HG03025 (cell line): ENCODE measurements around the gene HOPX.
"Not testable (repeated sequence)": the region's sequence is repeated elsewhere in the genome, so short reads cannot be mapped to it uniquely, and the experiment has no call there.

Experiments
- ATAC-seq: cut with Tn5 transposase; IDR thresholded peaks from one replicate; pipeline ENCODE4 v1.9.1; 2021; ENCODE audit warnings: mild to moderate bottlenecking, moderate library complexity; ENCODE audit not compliant: unreplicated experiment, low FRiP score

Gene HOPX

GRCh38 chr4:56656346-56656643, 24.8 kb downstream of the HOPX start:
- ATAC-seq: no peak

DNA sequence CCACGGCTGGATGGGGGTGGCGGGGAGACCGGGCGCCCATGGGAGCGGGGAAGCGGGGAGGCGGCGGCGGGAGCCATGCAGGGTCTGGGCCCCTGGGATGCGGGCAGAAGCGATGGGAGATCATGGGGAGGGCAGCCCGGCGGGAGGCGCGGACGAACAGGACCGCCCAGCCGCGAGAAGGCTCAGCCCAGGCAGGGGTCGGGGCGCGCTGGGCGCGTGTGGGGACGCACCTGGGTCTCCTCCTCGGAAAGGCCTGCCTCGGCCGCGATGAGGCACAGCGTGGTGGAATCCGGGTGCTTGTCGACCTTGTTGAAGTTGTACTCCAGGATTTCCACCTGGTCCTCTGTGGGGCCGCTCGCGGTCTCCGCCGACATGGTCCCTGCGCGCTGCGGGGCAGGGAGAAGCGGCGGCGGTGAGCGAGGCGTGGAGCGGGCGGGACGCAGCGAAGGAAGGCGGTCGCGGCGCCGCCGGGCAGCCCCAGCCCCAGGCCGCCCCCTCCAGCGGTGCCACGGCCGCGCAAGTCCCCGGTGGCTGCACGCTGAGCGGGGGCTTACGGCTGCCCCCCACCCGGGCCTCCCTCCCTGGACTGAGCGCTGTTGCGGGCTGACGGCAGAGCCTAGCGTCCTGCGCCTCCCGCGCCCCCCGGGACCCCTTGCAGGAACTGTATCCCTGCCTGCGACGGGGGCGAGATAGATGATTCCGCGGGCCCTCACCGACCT, 25.3 kb downstream of the HOPX start:
- no peak for ATAC-seq

DNA sequence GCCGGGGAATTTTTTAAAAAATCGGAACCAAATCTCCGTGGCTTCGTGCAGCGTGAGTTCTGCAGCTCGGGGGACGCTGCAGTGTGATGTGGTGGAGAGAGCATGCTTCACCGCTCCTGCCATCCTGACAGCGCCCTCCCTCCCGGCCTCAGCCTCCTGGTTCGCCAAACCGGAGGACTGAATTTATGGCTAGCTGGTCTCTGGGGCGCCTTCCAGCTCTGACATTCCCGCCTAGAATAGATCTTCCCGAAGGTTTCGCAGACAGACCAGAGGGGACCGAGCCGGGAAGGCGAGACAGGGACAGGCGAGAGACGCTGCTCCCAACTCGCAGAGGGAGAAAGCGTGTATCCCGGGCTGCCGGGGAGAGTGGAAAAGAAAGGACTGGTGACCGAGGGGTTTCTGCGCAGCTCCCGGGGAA, 25.9 kb downstream of the HOPX start:
- ATAC-seq: no peak

- no peak for ATAC-seq
Measured at GRCh38 chr4:56654238-56654632, 26.9 kb downstream of the HOPX start.

- ATAC-seq: no peak
Measured at GRCh38 chr4:56653461-56654237, 27.4 kb downstream of the HOPX start.

GRCh38 chr4:56652196-56652595, 28.9 kb downstream of the HOPX start:
- ATAC-seq: no peak

DNA sequence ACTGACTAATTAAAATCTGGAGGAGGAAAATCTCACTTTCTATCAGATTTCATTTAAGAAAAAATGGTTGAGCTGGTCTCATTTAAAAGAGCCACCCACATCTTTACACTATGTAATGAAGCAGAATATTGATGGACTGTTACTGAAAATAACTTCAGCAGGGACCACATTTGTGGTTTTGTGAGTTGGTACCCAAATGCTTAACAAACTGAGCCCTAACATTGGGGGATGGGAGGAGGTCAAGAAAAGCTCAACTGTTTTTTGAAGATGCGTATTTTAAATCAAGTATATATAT, 30.1 kb downstream of the HOPX start:
- no peak for ATAC-seq

DNA sequence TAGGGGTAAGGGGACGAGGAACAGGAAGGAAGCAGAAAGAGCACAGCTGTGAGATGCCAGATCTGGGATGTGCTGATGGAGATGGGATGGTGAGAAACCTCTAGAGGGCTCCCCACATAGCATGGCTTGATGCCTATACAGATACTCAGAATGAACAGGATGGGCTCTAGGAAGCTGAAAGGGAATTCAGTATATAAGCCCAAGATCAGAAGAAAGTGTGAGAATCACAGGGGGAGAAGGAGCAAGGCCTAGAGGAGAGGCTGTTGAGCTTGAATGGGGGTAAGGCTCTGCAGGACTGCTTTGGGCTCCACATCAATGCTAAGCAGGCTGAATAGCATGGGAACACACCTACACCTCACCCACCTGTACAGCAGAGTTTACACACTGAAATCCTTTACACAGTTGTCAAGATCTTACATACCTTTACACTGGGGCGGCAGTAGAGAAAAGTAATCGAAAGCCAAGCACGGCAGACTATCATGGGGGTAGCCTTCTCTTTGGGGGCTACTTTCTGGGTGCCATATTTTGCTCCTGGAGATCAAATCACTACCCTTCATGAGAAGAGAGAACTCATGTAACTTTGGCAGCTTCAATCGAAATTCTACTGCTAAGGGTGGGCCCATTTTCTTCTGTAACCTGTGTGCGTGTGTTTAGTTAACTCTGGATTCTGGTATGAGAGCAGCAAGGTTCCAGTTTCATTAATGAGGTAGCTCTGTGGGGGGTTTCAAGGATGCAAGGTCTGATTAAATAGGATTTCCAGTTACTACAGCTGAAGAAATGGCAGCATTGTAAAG, 30.6 kb downstream of the HOPX start:
- ATAC-seq: no peak

GRCh38 chr4:56649445-56650261, 31.4 kb downstream of the HOPX start:
- no peak for ATAC-seq

- ATAC-seq: no peak
Measured at GRCh38 chr4:56648824-56649151, 32.3 kb downstream of the HOPX start.

DNA sequence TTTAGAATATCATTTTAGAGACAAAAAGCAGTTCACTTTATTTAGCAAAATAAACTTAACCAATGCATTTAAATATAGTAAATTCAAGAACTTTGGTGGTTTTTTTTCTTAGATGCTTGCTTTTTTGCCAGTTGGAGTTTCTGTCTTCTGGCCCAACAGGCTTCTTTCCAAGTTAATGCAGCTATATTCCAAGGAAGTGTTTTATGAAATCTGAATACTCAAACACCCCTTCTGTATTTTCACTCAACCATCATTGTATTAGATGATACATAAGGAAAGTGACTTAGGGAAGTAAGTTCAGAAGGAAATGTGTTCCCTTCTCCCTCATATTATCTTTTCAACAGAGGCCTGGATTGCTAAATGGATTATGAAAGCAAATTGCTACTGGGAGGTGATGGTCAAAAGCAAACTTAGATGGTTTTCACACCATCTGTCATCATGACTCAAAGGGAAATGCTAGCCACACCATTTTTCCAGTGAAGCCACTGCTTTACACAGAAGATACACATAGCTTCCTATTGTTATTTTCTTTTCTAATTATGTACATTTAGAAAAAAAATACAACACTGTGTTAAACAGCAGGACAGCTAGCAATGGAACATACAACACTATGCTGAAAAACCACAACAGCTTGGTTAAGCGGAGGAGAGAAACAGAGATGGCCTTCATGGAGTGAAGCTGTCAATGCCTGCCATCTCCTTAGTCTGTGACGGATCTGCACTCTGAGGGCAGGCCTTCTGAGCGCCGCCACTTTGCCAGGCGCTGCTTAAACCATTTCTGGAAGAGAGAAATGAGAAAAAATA, 32.9 kb downstream of the HOPX start:
- ATAC-seq: no peak

GRCh38 chr4:56646341-56646740, 34.8 kb downstream of the HOPX start:
- ATAC-seq: no peak

GRCh38 chr4:56643596-56643995, 37.5 kb downstream of the HOPX start:
- no peak for ATAC-seq

DNA sequence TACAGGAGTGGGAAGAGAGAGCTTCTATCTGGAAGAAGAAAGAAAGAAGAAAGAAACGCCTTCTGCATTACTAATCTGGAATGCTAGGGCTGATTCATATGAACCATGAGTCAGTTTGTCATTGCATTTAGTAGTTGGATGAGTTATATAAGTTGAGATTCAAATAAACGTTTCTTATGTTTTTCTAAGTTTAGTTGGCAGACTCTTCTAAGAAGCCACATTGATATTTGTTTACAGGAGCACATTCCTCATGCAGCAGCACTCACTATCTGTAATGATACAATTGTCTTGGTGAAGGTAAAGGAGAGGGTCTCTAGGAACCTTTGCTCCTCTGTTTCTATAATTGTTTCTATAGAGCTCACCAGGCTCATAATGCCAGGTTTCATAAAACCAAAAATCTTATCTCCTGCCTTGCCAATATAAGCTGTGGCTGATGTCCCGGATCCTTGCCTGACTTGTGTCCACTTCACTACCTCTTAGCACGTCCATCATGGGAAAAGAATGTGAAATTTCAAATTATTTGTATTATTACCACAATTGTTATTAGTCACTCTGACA, 39.5 kb downstream of the HOPX start:
- no peak for ATAC-seq

DNA sequence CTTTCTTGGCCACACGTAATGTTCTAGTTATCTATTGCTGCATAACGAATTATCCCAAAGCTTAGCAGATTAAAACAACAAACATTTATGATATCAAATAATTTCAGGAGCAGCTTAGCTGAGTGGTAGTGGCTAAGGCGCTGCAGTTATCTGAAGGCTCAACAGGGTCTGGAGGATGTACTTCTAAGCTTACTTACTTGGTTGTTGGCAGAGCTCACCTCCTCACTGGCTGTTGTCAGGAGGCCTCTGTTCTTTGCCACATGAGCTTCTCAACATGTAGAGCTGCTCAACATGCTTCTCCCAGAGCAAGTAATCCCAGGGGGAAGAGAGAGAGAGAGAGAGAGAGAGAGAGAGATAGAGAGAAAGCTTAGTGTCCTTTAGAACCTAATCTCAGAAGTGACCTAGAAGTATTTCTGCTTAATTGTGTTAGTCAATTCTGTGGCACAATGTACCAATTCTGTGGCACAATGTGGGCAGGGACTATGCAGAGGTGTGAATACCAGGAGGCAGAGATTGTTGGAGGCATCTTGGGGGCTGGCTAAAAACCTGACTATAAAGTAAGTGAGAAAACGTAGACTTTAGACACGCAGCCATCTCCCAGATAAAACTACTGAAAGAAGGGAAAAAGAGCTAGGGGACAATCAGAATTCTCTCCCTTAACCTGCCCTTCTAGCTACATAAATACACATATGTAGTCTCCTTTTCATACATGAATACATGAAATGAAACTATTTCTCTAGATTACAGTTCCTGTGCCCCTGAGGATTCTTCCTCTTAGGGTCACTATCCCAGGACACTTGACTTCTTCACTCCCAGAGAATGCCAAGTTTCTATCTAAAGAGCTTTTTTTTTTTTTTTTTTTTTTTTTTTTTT, 40.2 kb downstream of the HOPX start:
- no peak for ATAC-seq

GRCh38 chr4:56637791-56638190, 43.3 kb downstream of the HOPX start:
- no peak for ATAC-seq

DNA sequence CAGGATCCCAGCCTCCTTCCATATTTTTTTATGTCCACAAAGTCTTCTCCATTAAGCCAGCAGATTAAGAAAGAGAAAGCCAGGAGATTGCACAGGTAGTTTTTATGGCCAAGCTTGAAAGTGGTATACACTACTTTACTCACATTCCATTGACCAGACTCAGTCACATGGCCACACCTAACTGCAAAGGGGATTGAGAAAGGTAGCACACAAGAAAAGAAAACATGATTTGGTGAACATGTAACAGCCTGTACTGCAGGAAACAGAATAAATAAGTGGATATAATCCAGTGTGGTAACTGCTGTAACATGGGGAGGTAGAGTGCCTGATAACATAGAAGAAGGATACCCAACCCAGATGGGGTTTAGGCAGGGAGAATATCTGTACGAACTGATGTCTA, 43.9 kb downstream of the HOPX start:
- no peak for ATAC-seq

DNA sequence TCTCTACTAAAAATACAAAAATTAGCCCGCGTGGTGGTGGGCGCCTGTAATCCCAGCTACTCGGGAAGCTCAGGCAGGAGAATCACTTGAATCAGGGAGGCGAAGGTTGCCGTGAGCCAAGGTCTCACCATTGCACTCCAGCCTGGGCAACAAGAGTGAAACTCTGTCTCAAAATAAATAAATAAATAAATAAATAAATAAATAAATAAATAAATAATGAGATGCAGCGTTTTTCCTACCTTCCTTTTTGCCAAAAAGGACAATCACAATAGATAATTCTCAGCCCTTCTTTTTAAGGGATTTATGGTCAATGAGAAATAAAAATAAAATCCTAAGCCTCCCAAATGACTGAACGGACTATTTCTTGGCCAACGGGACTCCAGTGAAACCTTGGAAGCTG, 46.1 kb downstream of the HOPX start:
- not testable (repeated sequence) for ATAC-seq

GRCh38 chr4:56633486-56633885, 47.6 kb downstream of the HOPX start:
- no peak for ATAC-seq
